NCI-H1417 treated with DMSO at 0.1 percent for 48 hours (cell line): ENCODE results near the gene GALNT18.

Experiments
- DNase-seq: peaks from one replicate; lab custom pipeline; 2025; lab: John Stamatoyannopoulos, UW

GALNT18 gene

DNA sequence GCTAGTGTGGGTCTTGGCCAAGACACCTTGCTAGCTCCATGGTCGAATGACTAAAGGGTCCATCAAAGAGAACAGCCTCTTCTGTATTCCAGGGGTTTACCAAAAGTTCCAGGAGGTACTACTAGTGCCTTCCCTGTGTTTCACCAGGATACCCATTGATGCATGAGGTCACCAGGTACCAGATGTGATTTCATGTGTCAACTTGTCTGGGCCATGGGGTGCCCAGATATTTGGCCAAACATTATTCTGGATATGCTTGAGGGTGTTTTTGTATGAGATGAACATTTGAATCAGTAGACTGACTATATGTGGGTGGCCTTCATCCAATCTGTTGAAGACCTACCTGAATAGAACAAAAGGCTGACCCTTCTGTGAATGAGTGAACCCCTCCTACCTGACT, 92.8 kb downstream of the GALNT18 start:
- DNase-seq: no peak

DNA sequence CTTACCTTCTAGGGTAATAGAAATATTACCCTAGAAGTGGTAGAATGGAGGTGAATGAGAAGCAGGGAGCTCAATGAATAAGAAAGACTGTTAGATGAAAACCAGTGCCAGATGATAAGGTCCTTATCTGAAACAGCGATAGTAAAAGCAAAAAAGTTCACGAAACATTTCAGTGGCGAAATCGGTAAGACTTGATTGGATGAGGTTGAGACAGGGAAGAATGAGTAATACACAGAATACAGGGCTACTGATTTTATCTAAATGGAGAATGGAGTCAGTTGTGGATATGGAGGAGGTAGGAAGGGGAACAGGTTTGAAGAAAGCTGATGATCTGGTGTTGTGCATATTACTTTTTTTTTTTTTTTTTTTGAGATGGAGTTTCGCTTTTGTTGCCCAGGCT, 96.5 kb downstream of the GALNT18 start:
- DNase-seq: no peak

DNA sequence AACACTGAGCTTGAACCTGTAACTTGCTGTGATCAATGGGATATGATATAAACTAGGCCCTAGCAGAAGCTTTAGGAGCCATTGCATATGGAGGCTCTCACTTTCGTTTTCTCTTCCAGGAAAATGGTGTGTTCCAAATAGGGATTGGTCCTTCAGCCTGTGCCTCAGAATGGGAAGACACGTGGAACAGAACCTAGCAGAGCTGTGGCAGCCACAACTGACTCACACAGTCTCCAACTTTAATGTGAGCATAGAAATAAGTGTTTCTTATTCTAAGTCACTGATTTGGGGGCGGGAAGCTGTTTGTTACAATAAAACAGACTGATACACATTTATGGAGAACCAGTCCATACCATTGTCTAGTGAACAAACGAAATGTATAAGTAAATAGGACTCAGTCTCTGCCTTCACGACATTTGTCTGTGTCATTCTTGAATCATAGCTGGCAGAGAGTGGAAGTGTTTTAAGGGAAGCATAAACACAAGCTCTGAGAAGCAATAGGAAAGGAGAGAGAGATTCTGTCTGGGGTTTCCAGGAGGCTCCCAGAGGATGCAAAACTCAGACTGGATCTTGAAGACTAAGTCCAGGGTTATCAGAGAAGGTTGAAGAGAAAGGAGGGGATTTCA, 97.3 kb downstream of the GALNT18 start:
- DNase-seq: no peak

DNA sequence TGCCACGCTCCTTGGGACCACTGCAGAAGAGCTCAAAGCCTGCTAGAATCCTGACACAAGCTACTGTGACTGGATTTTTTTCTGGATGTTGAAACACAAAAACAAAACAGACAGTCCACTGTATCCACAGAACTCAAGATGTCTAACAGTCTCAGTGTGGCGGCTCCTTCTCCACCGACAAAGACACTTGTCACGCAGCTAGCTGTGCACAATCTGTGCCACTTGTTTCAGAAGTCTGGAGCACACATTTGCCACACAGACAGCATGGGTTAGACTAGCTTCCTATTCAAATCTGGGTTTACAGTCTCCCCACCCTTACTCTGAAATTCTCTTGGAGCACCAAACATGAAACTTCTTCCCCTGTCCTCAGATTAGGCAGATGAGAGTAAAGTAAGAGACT, 99.2 kb downstream of the GALNT18 start:
- no peak for DNase-seq

DNA sequence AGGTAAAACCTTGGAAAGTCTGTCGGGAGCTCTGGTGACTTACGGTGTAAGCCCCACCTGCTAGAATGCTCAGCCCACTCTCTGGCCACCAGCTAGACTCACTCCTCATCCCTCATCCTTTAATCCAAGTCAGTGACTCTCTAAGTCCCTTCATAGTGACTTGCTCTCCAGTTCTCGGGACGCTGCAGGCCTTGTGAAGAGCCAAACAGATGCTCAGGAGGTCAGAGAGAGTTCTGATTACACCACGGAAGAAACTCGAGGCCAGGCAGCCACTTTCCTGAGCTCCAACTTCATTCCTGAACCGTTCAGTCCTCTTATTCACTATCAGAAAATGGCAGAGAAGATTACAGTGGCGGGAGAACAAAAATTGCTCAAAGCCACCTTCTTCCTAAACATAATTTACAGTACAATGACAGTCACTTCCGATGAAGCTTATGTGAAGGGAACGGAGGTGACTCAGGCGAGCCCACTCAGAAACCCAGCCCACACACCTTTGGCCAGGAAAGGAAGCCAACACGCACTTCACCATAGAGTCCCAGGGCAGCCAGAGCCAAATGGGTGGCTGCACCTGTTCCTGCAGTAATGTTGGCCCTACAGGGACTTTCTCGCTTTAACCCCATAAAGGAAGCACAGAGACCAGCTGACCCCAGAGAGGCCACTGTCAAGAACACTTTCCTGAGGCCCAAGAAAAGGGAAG, 100.4 kb downstream of the GALNT18 start:
- no peak for DNase-seq

DNA sequence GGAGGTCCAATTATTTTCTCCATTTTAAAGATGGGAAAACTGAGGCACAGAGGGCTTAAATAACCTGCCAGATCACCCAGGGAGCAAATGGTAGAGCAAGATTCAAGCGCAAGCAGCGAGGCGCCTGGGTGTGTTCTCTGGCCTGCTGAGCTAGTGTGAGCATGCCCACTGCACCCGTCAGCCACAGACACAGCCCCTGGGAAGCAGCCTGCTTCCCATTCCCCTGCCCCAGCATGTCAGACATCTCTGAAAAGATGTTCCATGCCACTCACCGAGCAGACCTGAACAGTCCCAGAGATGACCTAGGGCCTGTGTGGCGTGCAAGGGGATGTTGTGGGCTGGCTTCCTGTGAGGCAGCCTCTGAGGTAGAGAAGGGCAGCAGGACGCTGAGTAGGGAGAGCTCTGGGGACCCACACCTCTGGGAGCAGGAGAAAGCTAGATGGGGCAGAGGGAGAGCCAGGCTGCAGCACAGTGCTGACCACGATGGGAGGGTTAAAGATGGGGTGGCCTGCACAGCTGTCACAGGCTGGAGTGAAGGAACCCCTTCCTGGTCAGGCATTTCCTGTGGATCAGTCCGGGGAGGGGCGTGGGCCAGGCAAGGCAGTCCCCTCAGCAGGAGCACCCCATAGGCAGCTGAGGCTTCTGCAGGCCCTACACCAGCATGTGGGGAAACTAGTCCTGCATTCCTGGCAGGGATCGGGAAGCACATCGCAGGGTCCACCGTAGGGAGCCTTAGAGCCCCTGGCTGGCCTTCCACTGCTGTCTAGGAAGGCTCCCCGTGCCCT, 101.4 kb downstream of the GALNT18 start:
- DNase-seq: no peak

DNA sequence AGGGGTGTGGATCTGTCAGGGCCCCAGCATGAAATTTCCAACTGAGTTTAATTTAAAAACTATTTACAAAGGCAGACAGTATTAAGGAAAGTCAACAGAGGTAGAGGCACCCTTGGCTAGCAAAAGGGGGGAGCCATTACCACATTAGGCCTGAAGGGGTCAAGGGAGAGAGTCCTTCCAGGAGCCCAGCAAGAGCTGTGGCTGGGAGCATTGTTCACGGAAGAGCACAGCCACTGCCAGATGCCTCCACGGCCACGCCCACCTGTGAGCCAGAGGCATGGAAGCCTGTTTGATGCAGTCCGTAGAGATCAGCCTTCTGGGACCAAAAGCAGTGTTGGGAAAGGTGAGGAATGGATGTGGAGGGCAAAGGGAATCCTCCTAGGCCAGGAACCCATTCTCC, 102.6 kb downstream of the GALNT18 start:
- DNase-seq: no peak

DNA sequence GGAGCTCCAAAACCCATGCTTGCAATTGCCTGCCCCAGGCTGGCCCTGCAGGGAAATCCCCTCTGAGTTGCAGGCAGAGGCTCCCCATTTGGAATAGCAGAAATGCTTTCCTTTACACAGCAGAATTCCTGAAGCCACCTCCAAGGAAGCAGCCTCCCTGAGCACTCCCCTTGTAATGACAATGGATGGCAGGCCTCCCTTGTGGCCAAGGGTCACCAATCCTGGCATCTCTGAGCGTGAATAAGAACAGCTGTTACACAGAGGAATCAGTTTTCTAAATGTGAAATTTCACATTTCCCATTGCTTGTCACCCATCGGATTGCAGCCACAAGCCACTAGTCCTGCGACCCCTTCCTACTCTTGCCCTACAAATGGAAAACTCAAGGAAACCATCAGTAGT, 107.6 kb downstream of the GALNT18 start:
- DNase-seq: no peak

DNA sequence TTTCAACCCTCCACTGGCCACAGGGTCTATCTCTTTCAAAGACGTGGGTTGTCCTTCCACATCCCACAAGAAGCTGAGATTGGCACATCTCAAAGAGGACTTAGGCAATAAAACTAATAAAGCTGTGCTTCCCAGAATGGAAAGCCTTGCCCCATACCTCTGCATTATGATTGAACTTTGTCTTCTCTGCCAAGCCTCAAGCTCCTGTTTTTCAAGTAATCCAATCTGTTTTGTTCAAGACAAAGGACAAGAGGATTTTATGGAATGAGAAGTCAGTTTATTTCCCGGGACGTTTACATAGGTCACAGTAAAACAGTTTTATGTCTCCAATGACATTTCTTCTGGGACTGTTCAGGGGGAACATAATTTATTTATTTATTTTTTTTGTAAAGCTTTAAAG, 108.4 kb downstream of the GALNT18 start:
- DNase-seq: no peak

DNA sequence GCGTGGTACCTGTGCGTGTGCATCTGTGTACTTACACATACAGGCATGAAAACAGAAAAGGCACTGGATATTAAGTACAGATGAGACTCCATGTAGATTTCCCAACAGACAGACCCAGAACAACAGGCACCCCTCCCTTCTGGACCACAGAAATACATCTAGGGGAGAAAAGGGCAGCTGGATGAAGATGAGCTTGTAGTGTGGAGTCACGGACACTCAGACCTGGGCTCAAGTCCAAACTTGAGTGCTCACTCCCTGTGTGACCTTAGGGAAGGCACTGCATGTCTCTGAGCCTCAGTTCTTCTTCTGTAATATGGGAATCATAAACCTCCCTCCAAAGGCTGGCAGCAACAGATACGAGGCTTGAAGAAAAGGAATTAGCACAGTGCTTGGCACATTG, 108.9 kb downstream of the GALNT18 start:
- no peak for DNase-seq

DNA sequence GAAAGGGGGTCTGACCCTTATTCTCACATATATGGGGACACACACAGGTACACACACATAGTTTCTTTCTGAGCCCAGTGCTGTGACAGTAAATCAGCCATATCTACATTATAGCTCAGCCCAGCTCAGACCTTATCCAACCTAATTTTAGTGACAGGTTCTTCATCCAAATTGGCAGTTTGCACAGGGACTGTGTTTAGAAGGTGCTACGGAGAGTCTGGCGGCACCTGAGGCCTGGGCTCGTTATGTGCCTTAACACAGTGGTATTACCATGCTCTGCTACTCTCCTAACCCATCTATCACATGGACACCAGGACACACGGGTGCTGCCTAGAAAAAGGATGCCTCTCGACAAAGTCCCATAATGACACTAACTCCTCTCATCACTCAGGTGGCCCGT, 109.3 kb downstream of the GALNT18 start:
- no peak for DNase-seq

DNA sequence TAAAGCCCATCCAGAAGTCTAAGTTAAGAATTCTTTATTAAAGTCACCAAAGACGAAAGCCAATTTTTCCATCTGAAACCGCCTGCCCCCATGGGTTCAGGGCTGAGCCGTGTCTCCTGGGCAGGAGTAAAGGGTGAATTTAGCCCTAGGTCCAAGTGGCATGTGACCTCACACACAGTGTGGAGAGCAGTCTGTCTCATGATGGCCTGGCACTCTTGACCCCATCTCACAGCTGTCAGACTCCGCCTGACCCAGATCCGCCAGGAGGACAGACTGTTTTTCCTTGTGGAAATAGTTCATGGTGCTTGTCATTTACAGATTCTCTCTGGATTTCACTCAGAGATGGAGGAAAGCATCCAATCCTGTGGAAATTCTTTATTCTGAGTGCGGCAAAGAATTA, 109.7 kb downstream of the GALNT18 start:
- no peak for DNase-seq

DNA sequence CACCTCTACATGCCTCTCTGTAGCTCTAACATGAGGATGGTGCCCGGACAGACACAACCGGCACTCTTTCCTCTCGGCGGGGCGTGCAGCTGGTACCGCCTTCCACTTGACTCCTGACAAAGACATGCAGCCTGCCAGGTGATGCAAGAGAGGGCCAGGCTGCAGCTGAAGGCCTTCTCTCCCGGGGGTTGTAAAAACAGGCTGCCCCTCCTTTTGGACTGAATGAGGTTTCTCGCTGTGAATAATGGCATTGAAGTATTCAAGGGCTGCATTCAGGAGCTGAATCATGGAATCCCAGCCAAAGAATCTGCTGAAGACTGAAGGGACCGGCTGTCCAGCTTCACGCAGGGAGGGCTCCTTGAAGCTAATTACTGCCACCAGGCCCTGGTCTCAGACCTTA, 110.9 kb downstream of the GALNT18 start:
- peak; percentile 86 for DNase-seq

DNA sequence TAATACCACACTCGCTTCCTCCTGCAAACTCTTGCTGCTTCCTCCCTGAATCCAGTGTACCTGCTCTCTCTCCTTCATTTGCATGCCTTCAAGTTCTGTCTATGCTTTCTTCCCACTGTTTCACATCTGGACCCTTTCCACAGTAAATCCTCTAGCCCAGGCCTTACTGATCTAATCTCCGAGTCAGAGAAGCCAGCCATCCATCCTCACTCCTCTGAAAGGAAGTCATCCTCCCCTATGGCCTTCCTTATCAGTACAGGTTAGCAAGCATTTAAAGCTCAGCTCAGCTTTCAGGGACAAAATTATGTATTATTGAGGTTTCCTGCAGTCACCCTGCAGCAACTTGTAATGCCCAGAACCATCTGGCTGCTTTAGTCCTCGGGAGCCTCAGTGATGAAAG, 116.1 kb downstream of the GALNT18 start:
- DNase-seq: no peak

DNA sequence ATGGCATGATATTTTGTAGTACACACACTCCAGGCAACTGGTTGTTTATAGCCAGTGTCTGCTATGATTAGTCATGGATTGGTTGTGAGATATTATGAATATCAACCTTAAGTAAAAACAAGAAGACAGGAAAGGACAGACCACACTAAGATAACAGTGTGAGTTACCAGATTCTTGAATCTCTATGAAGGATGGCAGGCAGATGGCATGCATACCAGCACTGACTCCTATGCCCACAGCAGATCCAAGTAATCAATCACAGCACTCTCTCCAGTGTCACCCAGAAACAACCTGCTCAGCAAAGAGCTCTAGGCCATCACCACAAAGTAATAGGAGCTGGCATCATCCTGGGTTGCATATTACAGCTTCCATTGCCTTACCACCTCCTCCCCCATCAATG, 116.6 kb downstream of the GALNT18 start:
- DNase-seq: no peak

DNA sequence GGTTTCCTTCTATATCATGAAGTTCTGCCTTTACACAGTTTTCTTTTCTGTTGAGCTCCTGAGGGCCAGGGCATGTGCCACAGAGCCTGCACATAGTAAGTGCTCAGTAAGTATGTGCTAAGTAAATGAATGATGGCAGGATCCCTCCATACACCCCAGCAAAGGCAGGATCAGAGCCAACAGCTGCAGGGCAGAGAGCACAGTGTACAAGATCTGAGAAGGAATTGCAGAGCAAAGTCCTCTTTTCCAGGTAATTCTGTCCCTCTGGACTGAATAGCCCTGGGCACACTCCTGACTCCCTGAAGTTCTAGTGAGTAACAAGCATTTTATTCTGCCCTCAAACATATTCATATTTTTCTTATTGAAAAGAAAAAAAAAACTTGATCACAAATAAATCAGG, 117.7 kb downstream of the GALNT18 start:
- DNase-seq: no peak

DNA sequence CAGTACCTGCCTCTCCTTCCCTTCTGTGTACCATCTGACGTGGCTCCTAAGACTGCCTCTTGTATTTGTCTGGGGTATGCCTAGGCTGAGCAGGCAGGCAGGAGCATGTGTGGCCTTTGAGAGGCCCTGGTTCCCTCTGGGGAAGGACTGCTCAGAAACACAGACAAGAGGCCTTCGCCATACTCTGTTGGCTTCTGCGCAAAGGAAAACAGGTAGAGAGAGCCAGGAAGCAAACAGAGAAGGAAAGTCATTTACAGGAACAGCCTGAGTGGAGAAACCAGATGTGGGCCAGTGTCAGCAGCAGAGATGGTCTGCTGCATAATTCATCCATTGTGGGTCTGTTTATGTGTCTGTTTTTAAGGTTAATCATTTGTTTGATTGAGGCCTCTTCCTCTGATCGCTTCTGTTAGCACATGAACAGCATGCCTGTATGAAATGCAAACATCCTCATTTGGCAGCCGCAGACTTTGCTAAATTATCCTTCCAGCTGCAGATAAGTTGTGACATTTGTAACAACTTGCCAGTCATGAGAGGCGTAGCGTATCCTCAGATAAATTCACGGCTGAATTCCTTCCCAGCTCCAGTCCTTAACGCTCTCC, 119.4 kb downstream of the GALNT18 start:
- DNase-seq: no peak

DNA sequence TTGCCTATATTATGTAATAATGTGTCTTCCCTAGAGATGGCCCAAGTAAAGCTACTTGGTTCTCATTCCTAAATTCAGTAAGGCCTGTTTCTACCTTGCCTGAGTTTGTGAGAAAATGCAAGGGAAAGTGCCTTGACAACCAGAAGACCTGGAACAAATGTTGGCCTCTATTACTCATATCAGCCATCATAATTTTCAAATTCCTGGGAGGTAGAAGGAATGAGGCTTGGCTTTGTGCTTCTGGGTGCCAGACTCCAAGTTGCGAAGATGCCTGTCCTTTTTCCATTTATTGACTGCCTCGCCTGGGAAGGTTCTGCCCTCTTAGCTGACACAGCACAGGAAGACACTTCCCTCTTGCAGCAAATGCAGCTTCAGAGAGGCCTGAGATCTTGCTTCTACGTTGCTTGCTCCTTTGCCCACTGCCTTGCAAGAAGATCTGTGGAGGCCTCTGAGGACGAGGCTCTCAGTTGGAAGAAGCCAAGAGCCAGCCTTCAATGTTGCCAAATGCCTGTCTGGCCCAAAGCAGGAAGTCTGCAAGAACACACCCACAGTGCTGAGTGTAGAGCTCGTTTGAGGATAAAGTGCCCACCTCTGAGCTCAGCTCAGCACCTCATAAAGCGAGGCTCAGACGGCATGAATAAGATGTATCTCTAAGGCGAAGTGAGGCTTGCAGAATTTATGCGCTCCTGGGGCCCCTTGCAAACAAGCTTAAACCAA, 120.1 kb downstream of the GALNT18 start:
- no peak for DNase-seq

DNA sequence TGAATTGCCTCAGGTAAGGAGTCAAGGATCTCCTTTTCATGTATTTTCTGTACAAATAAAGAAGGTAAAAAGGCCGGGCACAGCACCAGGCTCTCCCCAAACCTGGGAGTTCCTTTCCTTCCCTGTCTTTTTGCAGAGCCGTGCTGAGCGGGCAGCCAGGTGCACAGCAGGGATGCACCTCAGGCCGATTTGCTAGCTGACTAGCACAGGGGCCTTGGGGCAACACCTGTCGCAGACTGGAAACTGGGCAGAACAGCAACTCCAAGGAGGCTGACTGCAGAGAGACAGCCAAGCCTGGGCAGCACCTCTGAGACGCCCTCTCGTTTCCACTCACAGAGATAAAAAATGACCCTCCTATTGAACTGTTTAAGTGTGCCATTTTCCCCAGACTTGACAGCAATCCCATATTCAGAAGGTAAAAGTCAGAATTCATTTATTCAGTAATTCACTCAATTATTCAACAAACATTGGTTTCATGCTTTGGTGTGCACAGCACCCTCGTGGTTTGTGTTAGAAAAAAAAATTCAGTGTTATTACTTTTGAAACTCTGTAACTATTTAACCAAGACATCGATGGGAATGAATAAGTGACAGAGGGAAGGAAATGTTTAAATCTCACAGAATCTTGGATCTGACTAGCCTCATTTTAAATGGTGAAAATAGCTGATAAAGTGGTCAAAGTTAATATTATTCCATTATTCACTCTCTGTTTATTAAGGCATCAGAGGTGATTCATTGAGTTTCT, 120.9 kb downstream of the GALNT18 start:
- DNase-seq: no peak

DNA sequence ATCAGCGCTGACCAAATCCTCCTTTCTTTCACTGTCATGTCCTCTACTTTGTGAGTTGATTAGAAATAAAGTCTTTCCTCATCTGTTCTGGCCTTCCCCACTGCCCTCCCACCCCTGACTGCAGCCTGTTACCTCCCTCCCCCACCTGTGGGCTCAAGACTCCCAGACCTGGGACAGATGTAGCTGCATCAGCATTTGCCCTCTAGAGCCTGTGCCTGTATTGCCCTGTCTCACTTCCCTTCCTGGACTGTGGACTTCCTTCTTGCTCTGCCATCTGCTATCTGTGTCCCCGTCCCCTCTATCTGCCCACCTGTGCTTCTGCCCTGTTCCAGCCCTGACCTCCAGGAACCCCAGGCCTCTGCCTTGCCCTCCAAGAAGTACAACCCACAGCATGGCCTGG, 122.5 kb downstream of the GALNT18 start:
- DNase-seq: no peak

DNA sequence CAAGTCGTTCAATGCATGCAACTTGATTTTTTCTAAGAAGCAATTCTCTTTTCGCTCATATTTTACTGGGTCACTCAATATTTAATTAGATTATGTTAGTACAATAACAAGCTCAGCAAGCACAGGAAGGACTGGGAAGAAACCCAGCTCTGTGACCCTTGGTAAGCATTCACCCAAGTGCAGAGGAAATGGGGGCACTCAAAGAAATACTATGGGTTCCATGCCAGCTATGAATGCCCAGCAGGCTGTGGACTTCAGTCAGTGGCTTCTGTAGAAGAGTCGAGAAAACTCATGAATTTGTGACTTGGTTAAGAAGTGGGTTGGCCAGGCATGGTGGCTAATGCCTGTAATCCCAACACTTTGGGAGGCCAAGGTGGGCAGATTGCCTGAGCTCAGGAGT, 123.6 kb downstream of the GALNT18 start:
- DNase-seq: no peak

DNA sequence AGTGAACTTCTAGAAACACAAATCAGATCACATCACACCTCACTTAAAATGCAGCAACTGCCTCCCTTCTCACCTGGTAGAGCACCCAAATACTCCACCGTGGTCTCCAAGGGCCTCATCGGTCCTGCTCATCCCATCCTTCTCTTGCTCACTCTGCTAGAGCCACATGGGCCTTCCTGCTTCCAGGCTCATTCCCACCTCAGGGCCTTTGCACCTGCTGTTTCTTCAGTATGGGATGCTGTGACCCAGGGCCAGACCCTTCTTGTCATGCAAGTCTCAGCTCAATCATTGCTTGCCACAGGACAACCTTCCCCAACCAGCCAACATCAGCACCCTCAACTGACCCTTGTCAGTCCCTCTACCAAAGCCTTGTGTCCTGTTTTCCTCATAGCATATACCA, 124.9 kb downstream of the GALNT18 start:
- DNase-seq: no peak
